B cell (primary cell): ENCODE data around the gene KMT2D.

Experiments
- CTCF ChIP-seq: fragments of 200-600 bp; IDR thresholded peaks from one replicate; pipeline ENCODE4 v1.8.0; 2022; ENCODE audit warnings: antibody characterized with exemption, mild to moderate bottlenecking
- EZH2 ChIP-seq: IDR thresholded peaks from 2 replicates; pipeline ENCODE4 v1.6.1; 2012; ENCODE audit warnings: borderline replicate concordance, low read depth, mild to moderate bottlenecking, moderate library complexity, low read length; ENCODE audit not compliant: insufficient read depth, poor library complexity, severe bottlenecking

- TF ChIP-seq EZH2, result no peak
- TF ChIP-seq CTCF, result peak; percentile 80
These were observed 37.4 kb upstream of the KMT2D start for GRCh38 chr12:49098035-49098451.
